ENCODE measurements around the gene FANCC. TPM values are rescaled to one million over a fixed set of nuclear protein-coding genes. Genes with fewer than 3 reads are reported as not detected.

Gene FANCC
- total and polyA plus RNA-seq, 2 of the 8 experiments (the other 6 are each of a cell fraction or from before 2014, with no cell fraction given) = 7.8 to 15.2 TPM

GRCh38 chr9:95079461-95079860 is 238.0 kb downstream of the FANCC start:
- no peak overlapping the region for H3K23ac ChIP-seq (ENCODE audit: insufficient read length)
- no peak for FAIRE-seq
- H4K8ac ChIP-seq (ENCODE audit: extremely low read depth, insufficient read depth, low read length) = no peak overlapping the region
- no peak overlapping the region for H2AK5ac ChIP-seq (ENCODE audit: low read depth, low read length)
- H3K9ac ChIP-seq (replicated peaks in 1 of 4; ENCODE audit: extremely low read depth in 1 of 4, low read depth in 3 of 4, low read length in 3 of 4) = no peak overlapping the region
- no peak overlapping the region for H3K14ac ChIP-seq (ENCODE audit: insufficient read length)
- H2BK12ac ChIP-seq (ENCODE audit: low read depth, low read length) = no peak overlapping the region
- no peak overlapping the region for H3K4ac ChIP-seq (replicated peaks; ENCODE audit: insufficient read length, low read depth, low read length)
- no peak overlapping the region for H2BK5ac ChIP-seq (ENCODE audit: low read depth, low read length)
- no peak overlapping the region for H4K91ac ChIP-seq (replicated peaks; ENCODE audit: insufficient read length, low read length)
- no peak overlapping the region for H3K4me2 ChIP-seq (ENCODE audit: insufficient read depth in 1 of 2, low read depth in 2 of 2, low read length in 2 of 2)
- no peak overlapping the region for H3K18ac ChIP-seq (ENCODE audit: extremely low read depth, low read length)
- H4K5ac ChIP-seq (ENCODE audit: insufficient read length, low read depth, low read length) = no peak overlapping the region
- no peaks in the 10 kb centered on the region for H3K9me3 ChIP-seq (ENCODE audit: insufficient read depth in 2 of 2, low read depth in 1 of 2, low read length in 1 of 2)
- H3K27ac ChIP-seq (ENCODE audit: low read depth, low read length) = no peak overlapping the region
- WGBS, 2 experiments (ENCODE audit: extremely low coverage in 1 of 2, insufficient coverage in 1 of 2, insufficient read length in 1 of 2, insufficient replicate concordance in 2 of 2, low coverage in 1 of 2, low lambda C conversion rate in 2 of 2, missing lambda C conversion rate in 1 of 2) = 84% methylated on average over 10 of the region's 10 CpGs; no CpG with 5 or more reads in 1 of the 2 experiments
- no peak overlapping the region for H3K4me3 ChIP-seq (ENCODE audit: extremely low read depth in 1 of 4, insufficient read depth in 2 of 4, low read depth in 3 of 4, low read length in 4 of 4)
- no peak overlapping the region for H2BK20ac ChIP-seq (ENCODE audit: low read length)
- H3K56ac ChIP-seq (replicated peaks; ENCODE audit: insufficient read length, low read depth, low read length) = no peak overlapping the region
- ChIA-PET POLR2A (ENCODE audit: partially characterized antibody) (no interaction called here), CTCF (ENCODE audit: partially characterized antibody) (interaction anchor here (2.0 to 3.8 kb wide), 2 partner anchors 11 to 16 kb away, joined by 4 to 20 read pairs; no protein-coding TSS in a partner anchor)
- peaks cover 0 to 9% (median 2%) of the 10 kb centered on the region in 4 experiments; a peak in 3 of 7 replicates for H3K4me1 ChIP-seq (replicated peaks in 1 of 4; ENCODE audit: control insufficient read depth in 3 of 4, insufficient read depth in 4 of 4, low read length in 3 of 4)
- H3K27me3 ChIP-seq (replicated peaks in 1 of 4; ENCODE audit: control insufficient read depth in 3 of 4, extremely low read depth in 1 of 4, insufficient read depth in 3 of 4, low read length in 3 of 4) = no peaks in the 10 kb centered on the region
- H3K23me2 ChIP-seq (ENCODE audit: low read depth, low read length) = peaks cover 2% of the 10 kb centered on the region; the same call in 1 of the 2 replicates
- H2AFZ ChIP-seq (ENCODE audit: low read length) = no peak overlapping the region
- no peak for DNase-seq (ENCODE audit: low read depth in 1 of 2, low spot score in 2 of 2)
- H3K36me3 ChIP-seq (ENCODE audit: control insufficient read depth in 2 of 4, insufficient read depth in 4 of 4, low read length in 3 of 4) = peaks cover 0 to 6% (median 0%) of the 10 kb centered on the region in 4 experiments; a peak in 1 of 8 replicates
- H3K79me2 ChIP-seq (ENCODE audit: control insufficient read depth in 1 of 2, insufficient read depth in 2 of 2, low read length in 2 of 2) = no peaks in the 10 kb centered on the region
- no peak overlapping the region for H2BK120ac ChIP-seq (replicated peaks; ENCODE audit: low read depth, low read length)
- no peak overlapping the region for H2BK15ac ChIP-seq (ENCODE audit: low read length)
- H4K20me1 ChIP-seq (replicated peaks in 1 of 2; ENCODE audit: control insufficient read depth in 1 of 2, insufficient read depth in 2 of 2, low read length in 2 of 2) = peaks cover 0 to 7% of the 10 kb centered on the region in 2 experiments
- no peaks in the 10 kb centered on the region; the same call in 1 of the 2 replicates for H3K79me1 ChIP-seq (ENCODE audit: low read depth, low read length)
- no peak for TF ChIP-seq POU5F1 (IDR thresholded peaks at IDR 0.05; ENCODE audit: low read depth, low read length)
- TF ChIP-seq, protein P1, sequence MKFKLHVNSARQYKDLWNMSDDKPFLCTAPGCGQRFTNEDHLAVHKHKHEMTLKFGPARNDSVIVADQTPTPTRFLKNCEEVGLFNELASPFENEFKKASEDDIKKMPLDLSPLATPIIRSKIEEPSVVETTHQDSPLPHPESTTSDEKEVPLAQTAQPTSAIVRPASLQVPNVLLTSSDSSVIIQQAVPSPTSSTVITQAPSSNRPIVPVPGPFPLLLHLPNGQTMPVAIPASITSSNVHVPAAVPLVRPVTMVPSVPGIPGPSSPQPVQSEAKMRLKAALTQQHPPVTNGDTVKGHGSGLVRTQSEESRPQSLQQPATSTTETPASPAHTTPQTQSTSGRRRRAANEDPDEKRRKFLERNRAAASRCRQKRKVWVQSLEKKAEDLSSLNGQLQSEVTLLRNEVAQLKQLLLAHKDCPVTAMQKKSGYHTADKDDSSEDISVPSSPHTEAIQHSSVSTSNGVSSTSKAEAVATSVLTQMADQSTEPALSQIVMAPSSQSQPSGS (IDR thresholded peaks at IDR 0.05; ENCODE audit: low read length) = no peak
- no peak for TF ChIP-seq ASH2L (IDR thresholded peaks at IDR 0.05; ENCODE audit: low read length)
- TF ChIP-seq RNF2 (IDR thresholded peaks at IDR 0.05; ENCODE audit: borderline replicate concordance, low read depth, low read length, missing control alignments, poor library complexity, severe bottlenecking) = no peak
- TF ChIP-seq HDAC2 (IDR thresholded peaks at IDR 0.05; ENCODE audit: borderline replicate concordance in 1 of 2, low read depth in 2 of 2, low read length in 2 of 2) = no peak
- TF ChIP-seq TAF1 (IDR thresholded peaks at IDR 0.05; ENCODE audit: low read depth, low read length) = no peak
- no peak for TF ChIP-seq FOSL1 (IDR thresholded peaks at IDR 0.05; ENCODE audit: insufficient read depth, low read depth, low read length)
- TF ChIP-seq RAD21 (IDR thresholded peaks at IDR 0.05 in 1 of 2, conservative IDR thresholded peaks at IDR 0.05 in 1 of 2; ENCODE audit: low read depth in 2 of 2, low read length in 2 of 2) = no peak
- no peak for TF ChIP-seq SUZ12 (IDR thresholded peaks at IDR 0.05; ENCODE audit: low read length)
- no peak for TF ChIP-seq NANOG (IDR thresholded peaks at IDR 0.05; ENCODE audit: insufficient read depth, low read depth, low read length, poor library complexity, severe bottlenecking)
- TF ChIP-seq EGR1 (IDR thresholded peaks at IDR 0.05; ENCODE audit: borderline replicate concordance, low read depth, low read length) = no peak
